K562 (cell line): Measurements from ENCODE around the gene ADAR. TPM values are rescaled to one million over a fixed set of nuclear protein-coding genes. Genes with fewer than 3 reads are reported as not detected.

Experiments
- ATAC-seq: fragments of 200-7000 bp; cut with Tn5 transposase; 3 replicates; pipeline ENCODE4 v1.9.1; 2020; ENCODE audit warnings: moderate library complexity
- BruUV-seq: library from RNA; stranded (reverse); fragments of 400-500 nt; replicated peaks from 2 replicates; lab custom pipeline; 2021; lab: Mats Ljungman, UMichigan
- CTCF ChIA-PET: fragments of 300-600 bp; formaldehyde crosslinking; extraction: SDS; loops from one replicate; lab custom pipeline; 2021; ENCODE audit warnings: low intra/inter-chr PET ratio; lab: Yijun Ruan, JAX
- POLR2A ChIA-PET: fragments of 300-600, 350-650 bp; sonication (Branson Sonifier 250); formaldehyde crosslinking; extraction: SDS; loops from one replicate; lab custom pipeline; 2021; ENCODE audit warnings: antibody characterized with exemption, inconsistent platforms; lab: Yijun Ruan, JAX
- DNase-seq, 4 experiments: peaks; one replicate each; pipeline versions ENCODE4 v3.0.0 to v3.0.0-alpha.2; 2011 to 2018; ENCODE audit warnings: low spot score in 3 of 4, mixed read lengths in 3 of 4; ENCODE audit errors: extremely low read depth in 1 of 4
- FAIRE-seq: peaks from 2 replicates; lab custom pipeline; 2011; peaks lifted over from hg19 to GRCh38; lab: Jason Lieb, UNC
- H2AFZ ChIP-seq: 2 replicates; pipeline ENCODE4 v1.6.0; 2011; ENCODE audit warnings: low read depth, low read length, control low read depth, inconsistent platforms
- H3K27ac ChIP-seq: fragments of 200-600 bp; 3 replicates; pipeline ENCODE4 v1.8.0; 2011; ENCODE audit warnings: low read depth, mild to moderate bottlenecking, control low read depth, inconsistent platforms, low read length, moderate library complexity, mixed read lengths; ENCODE audit errors: extremely low read depth
- H3K27me3 ChIP-seq, 2 experiments: fragments of 300-600 bp in 1 of 2; 2 replicates in 1 of 2; 3 replicates in 1 of 2; pipeline versions ENCODE4 v1.6.0 to v1.8.0; 2011; ENCODE audit warnings: inconsistent platforms in 2 of 2, low read length in 2 of 2, mild to moderate bottlenecking in 1 of 2, mixed read lengths in 1 of 2, moderate library complexity in 1 of 2; ENCODE audit not compliant: control insufficient read depth in 2 of 2, insufficient read depth in 2 of 2
- H3K36me3 ChIP-seq: fragments of 300-600 bp; 3 replicates; pipeline ENCODE4 v1.8.0; 2011; ENCODE audit warnings: mild to moderate bottlenecking, low read length, inconsistent platforms; ENCODE audit not compliant: control insufficient read depth, insufficient read depth
- H3K4me1 ChIP-seq, 2 experiments: fragments of 200-600 bp in 1 of 2; replicated peaks in 1 of 2; 2 replicates in 1 of 2; 3 replicates in 1 of 2; pipeline versions ENCODE4 v1.5.1 to v1.8.0; 2011; ENCODE audit warnings: inconsistent platforms in 2 of 2, low read length in 2 of 2, mild to moderate bottlenecking in 1 of 2, mixed read lengths in 1 of 2, moderate library complexity in 1 of 2; ENCODE audit not compliant: control insufficient read depth in 2 of 2, insufficient read depth in 2 of 2
- H3K4me2 ChIP-seq: 2 replicates; pipeline ENCODE4 v1.6.1; 2011; ENCODE audit warnings: low read length, control low read depth, inconsistent platforms, mixed read lengths; ENCODE audit not compliant: insufficient read depth
- H3K4me3 ChIP-seq: fragments of 200-600 bp; sonication (generic), shearing (Covaris generic); 2 replicates; pipeline ENCODE4 v1.5.1; 2016; ENCODE audit warnings: control low read depth, inconsistent platforms
- H3K79me2 ChIP-seq: fragments of 200-600 bp; 3 replicates; pipeline ENCODE4 v1.8.0; 2011; ENCODE audit warnings: low read length, inconsistent platforms; ENCODE audit not compliant: control insufficient read depth, insufficient read depth
- H3K9ac ChIP-seq, 2 experiments: 2 replicates each; pipeline versions ENCODE4 v1.6.0 to v1.6.1; 2011; ENCODE audit warnings: low read depth in 2 of 2, low read length in 2 of 2, control low read depth in 1 of 2, inconsistent platforms in 1 of 2, mild to moderate bottlenecking in 1 of 2, mixed read lengths in 1 of 2; ENCODE audit not compliant: insufficient read depth in 1 of 2
- H3K9me1 ChIP-seq: one replicate; pipeline ENCODE4 v1.6.0; 2011; ENCODE audit warnings: inconsistent platforms, mild to moderate bottlenecking, low read length, moderate library complexity; ENCODE audit not compliant: control insufficient read depth, insufficient read depth
- H3K9me3 ChIP-seq: replicated peaks from 2 replicates; pipeline ENCODE4 v1.5.1; 2011; ENCODE audit warnings: low read depth, low read length, inconsistent platforms; ENCODE audit not compliant: control insufficient read depth, insufficient read depth
- H4K20me1 ChIP-seq: replicated peaks from 2 replicates; pipeline ENCODE4 v1.6.1; 2011; ENCODE audit warnings: low read length, inconsistent platforms, mixed read lengths; ENCODE audit not compliant: control insufficient read depth, insufficient read depth
- E2F6 ChIP-seq, 2 experiments: IDR thresholded peaks; 2 replicates each; pipeline ENCODE4 v1.6.1; 2011; ENCODE audit warnings: borderline replicate concordance in 1 of 2, control low read depth in 1 of 2, low read depth in 1 of 2, low read length in 1 of 2, mild to moderate bottlenecking in 1 of 2, mixed read lengths in 1 of 2, moderate library complexity in 1 of 2; ENCODE audit not compliant: insufficient read depth in 1 of 2, insufficient read length in 1 of 2, poor library complexity in 1 of 2, severe bottlenecking in 1 of 2; ENCODE audit errors: extremely low read depth in 1 of 2
- RFX1 ChIP-seq: fragments of 450-650 bp; IDR thresholded peaks from 2 replicates; pipeline ENCODE4 v1.6.1; 2016; ENCODE audit warnings: mild to moderate bottlenecking, moderate library complexity
- RFX5 ChIP-seq: IDR thresholded peaks from 2 replicates; pipeline ENCODE4 v1.6.1; 2011; ENCODE audit warnings: low read depth, mild to moderate bottlenecking, improper control_type of control experiment, low read length
- SMAD3 ChIP-seq: fragments of 450-650 bp; formaldehyde crosslinking; conservative IDR thresholded peaks from 2 replicates; pipeline ENCODE4 v1.4.0; 2020; ENCODE audit warnings: mild to moderate bottlenecking
- TCF3 ChIP-seq: sonication (generic); formaldehyde crosslinking; IDR thresholded peaks from 2 replicates; pipeline ENCODE4 v1.4.0; 2020; ENCODE audit warnings: mild to moderate bottlenecking, missing genetic modification reagents
- WGBS: fragments of 100-300 bp; shearing (Covaris generic); methylation state at CpG from one replicate; pipeline ENCODE4 v1.1.6; 2016; ENCODE audit warnings: low coverage, mixed read lengths; ENCODE audit not compliant: insufficient coverage; ENCODE audit errors: missing lambda C conversion rate; 5-methylcytosine and 5-hydroxymethylcytosine counted together
- in situ Hi-C: fragments of 300-500 bp; cut with MboI; formaldehyde crosslinking; loops from 4 replicates; pipeline ENCODE4 v1.15.0; 2018; ENCODE audit warnings: inconsistent platforms, mixed read lengths
- intact Hi-C: fragments of 100-400 bp; cut with micrococcal nuclease; formaldehyde crosslinking; loops from 2 replicates; pipeline ENCODE4 v1.14.2; 2022
- polyA plus RNA-seq, 8 experiments: library from polyadenylated mRNA; depleted of rRNA in 4 of 8; stranded (reverse) in 5 of 8; unstranded in 3 of 8; fragments of >200 nt; fragmentation: Nextera tagmentation in 2 of 8; fragmentation: Illumina TruSeq in 1 of 8; extraction: Ambion mirVana in 2 of 8; extraction: Trizol in 1 of 8; gene quantifications; 2 replicates each; pipeline versions ENCODE4 v1.2.1 to v1.2.3, GENCODE V29; 2011 to 2014; ENCODE audit warnings: inconsistent platforms in 1 of 8, missing spikeins in 1 of 8
- total RNA-seq, 7 experiments: library from RNA; depleted of rRNA in 6 of 7; stranded (reverse); fragments of >200 nt in 6 of 7; fragmentation: Illumina TruSeq in 2 of 7; extraction: Trizol in 2 of 7; gene quantifications; 2 replicates each; pipeline versions ENCODE4 v1.2.1 to v1.2.3, GENCODE V29; 2011 to 2021; ENCODE audit warnings: low replicate concordance in 1 of 7

ADAR gene
- total and polyA plus RNA-seq, 9 of the 15 experiments (the other 6 are each of a cell fraction or from before 2014, with no cell fraction given): 30.1 to 123 (median 60.2) TPM

GRCh38 chr1:154572468-154573167, 35.4 kb downstream of the ADAR start:
- DNase-seq (peak in 1 of 4 experiments; percentile 34), FAIRE-seq (no peak), ATAC-seq (no peak)
- in situ Hi-C loops (no loop called here), intact Hi-C loops (no loop called here)
- Histone ChIP-seq H3K9me1 (no peaks in the 10 kb centered on the region), H3K9ac (no peak overlapping the region), H3K79me2 (no peaks in the 10 kb centered on the region), H2AFZ (no peak overlapping the region), H3K27ac (no peak overlapping the region), H4K20me1 (peaks cover 18% of the 10 kb centered on the region), H3K9me3 (no peaks in the 10 kb centered on the region), H3K27me3 (peaks cover 24 to 59% of the 10 kb centered on the region in 2 experiments; a peak in 4 of 5 replicates), H3K4me2 (no peak overlapping the region), H3K36me3 (no peaks in the 10 kb centered on the region), H3K4me1 (peaks cover 0 to 14% of the 10 kb centered on the region in 2 experiments; a peak in 2 of 5 replicates), H3K4me3 (no peak overlapping the region)
- BruUV-seq: no TSS peak
- TF ChIP-seq TCF3 (CRISPR knock-in tag) (no peak), RFX5 (peak; percentile 59; the same call in 1 of the 2 replicates), RFX1 (peak; percentile 77)
- CTCF ChIA-PET: no interaction called here
- 9% methylated on average over 9 of the region's 10 CpGs for WGBS
- POLR2A ChIA-PET: interaction anchor here (0.6 to 1.1 kb wide), 2 partner anchors 11 to 20 kb away, joined by 3 read pairs; no protein-coding TSS in a partner anchor

- H3K9me1 ChIP-seq: no peaks in the 10 kb centered on the region
- H3K4me2 ChIP-seq: no peak overlapping the region
- TF ChIP-seq E2F6 (IDR thresholded peaks at IDR 0.05; ENCODE audit: borderline replicate concordance in 1 of 2, extremely low read depth in 1 of 2, insufficient read depth in 1 of 2, insufficient read length in 1 of 2, low read depth in 1 of 2, low read length in 1 of 2, poor library complexity in 1 of 2, severe bottlenecking in 1 of 2) (peak in 1 of 2 experiments; percentile 50), SMAD3 (CRISPR knock-in tag) (no peak)
- ATAC-seq (no peak), DNase-seq (no peak), FAIRE-seq (no peak)
- H4K20me1 ChIP-seq: peaks cover 14% of the 10 kb centered on the region
- no peaks in the 10 kb centered on the region for H3K36me3 ChIP-seq
- no TSS peak for BruUV-seq
- H3K27ac ChIP-seq: no peak overlapping the region
- peaks cover 0 to 17% of the 10 kb centered on the region in 2 experiments; a peak in 2 of 5 replicates for H3K4me1 ChIP-seq
- no peak overlapping the region for H2AFZ ChIP-seq
- H3K4me3 ChIP-seq: no peak overlapping the region
- no peaks in the 10 kb centered on the region for H3K9me3 ChIP-seq
- no peaks in the 10 kb centered on the region for H3K79me2 ChIP-seq
- no peak overlapping the region for H3K9ac ChIP-seq
- POLR2A ChIA-PET: no interaction called here
- WGBS: 26% methylated on average over 16 of the region's 29 CpGs
- CTCF ChIA-PET: no interaction called here
- in situ Hi-C loops: no loop called here
- peaks cover 31 to 66% of the 10 kb centered on the region in 2 experiments; a peak in 4 of 5 replicates for H3K27me3 ChIP-seq
- intact Hi-C loops: no loop called here
These were observed 36.1 kb downstream of the ADAR start for GRCh38 chr1:154571964-154572288.
